ENCODE data around the gene GPR158. TPM values are rescaled to one million over a fixed set of nuclear protein-coding genes. Genes with fewer than 3 reads are reported as not detected.

GPR158 gene
- total RNA-seq, 1 experiment from 2014 or later, result 0.24 TPM

DNA sequence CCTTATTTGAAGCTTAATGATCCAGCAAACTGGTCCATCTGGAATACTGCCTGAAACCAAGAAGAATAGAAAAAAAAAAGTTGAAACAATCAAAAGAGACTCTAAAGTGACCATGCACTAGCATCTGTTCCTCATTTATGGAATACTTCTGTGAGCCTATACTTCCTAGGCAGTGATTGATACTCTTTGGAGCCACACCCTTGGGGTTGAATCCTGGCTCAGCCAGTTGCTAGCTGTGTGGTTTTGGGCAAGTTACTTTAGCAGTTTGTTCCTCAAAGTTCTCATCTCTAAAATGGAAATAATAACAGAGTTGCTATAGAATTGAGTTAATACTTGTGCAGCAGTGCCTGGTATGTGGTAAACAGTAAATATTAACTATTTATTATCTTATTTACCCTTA lies 208.9 kb downstream of the GPR158 start:
- peaks cover 3 to 19% of the 10 kb centered on the region in 2 experiments; a peak in 4 of 5 replicates for H3K9me3 Mint-ChIP-seq
- Histone ChIP-seq H2AK5ac (ENCODE audit: insufficient read length, low read length) (no peak overlapping the region), H3T11ph (ENCODE audit: low read length) (no peak overlapping the region), H3K23ac (ENCODE audit: insufficient read length, low read depth, low read length) (no peak overlapping the region), H3K27ac (ENCODE audit: insufficient read length, low read depth, low read length) (no peak overlapping the region), H3K27me3 (ENCODE audit: insufficient read depth, low read length) (no peaks in the 10 kb centered on the region), H3K18ac (ENCODE audit: insufficient read length, low read depth, low read length) (no peak overlapping the region), H2BK20ac (ENCODE audit: low read depth, low read length, poor library complexity, severe bottlenecking) (no peak overlapping the region), H3K4me2 (ENCODE audit: insufficient read depth, insufficient read length, low read length) (no peak overlapping the region), H3K9me3 (ENCODE audit: control insufficient read depth, low read depth, low read length) (no peaks in the 10 kb centered on the region), H3K23me2 (ENCODE audit: insufficient read length, low read depth, low read length, poor library complexity, severe bottlenecking) (no peaks in the 10 kb centered on the region), H3K56ac (ENCODE audit: insufficient read length, low read depth, low read length) (no peak overlapping the region), H3K79me2 (ENCODE audit: insufficient read depth, low read length) (no peaks in the 10 kb centered on the region), H3K14ac (ENCODE audit: insufficient read depth, low read length) (no peak overlapping the region), H2BK15ac (ENCODE audit: low read depth, low read length) (no peak overlapping the region), H2AFZ (ENCODE audit: low read length) (no peak overlapping the region), H4K5ac (ENCODE audit: insufficient read length, low read depth, low read length) (no peak overlapping the region), H2BK5ac (ENCODE audit: insufficient read length, low read length) (no peak overlapping the region), H4K8ac (replicated peaks; ENCODE audit: insufficient read length, low read depth, low read length) (no peak overlapping the region), H2BK120ac (ENCODE audit: low read depth, low read length, poor library complexity, severe bottlenecking) (no peak overlapping the region), H3K4me1 (ENCODE audit: insufficient read depth, low read length) (no peaks in the 10 kb centered on the region), H4K91ac (ENCODE audit: insufficient read length, low read depth, low read length) (no peak overlapping the region), H3K4ac (ENCODE audit: low read depth, low read length) (no peak overlapping the region), H4K20me1 (ENCODE audit: control insufficient read depth, insufficient read depth, insufficient read length) (no peaks in the 10 kb centered on the region), H3K79me1 (ENCODE audit: insufficient read depth, low read depth, low read length, poor library complexity, severe bottlenecking) (no peaks in the 10 kb centered on the region), H2BK12ac (ENCODE audit: insufficient read length, low read depth, low read length) (no peak overlapping the region), H3K9ac (ENCODE audit: extremely low read depth, insufficient read length, low read length) (no peak overlapping the region)
- H3K36me3 Mint-ChIP-seq (ENCODE audit: insufficient read depth in 1 of 3, low read depth in 3 of 3), result peaks cover 0 to 4% (median 3%) of the 10 kb centered on the region in 3 experiments; a peak in 5 of 7 replicates
- H3K4me3 Mint-ChIP-seq, result no peak overlapping the region; a peak in 1 of 5 replicates
- no peak for TF ChIP-seq CTCF (conservative IDR thresholded peaks at IDR 0.05)
- no peak for DNase-seq
- no peak overlapping the region; a peak in 1 of 7 replicates for H3K27ac Mint-ChIP-seq
- peaks cover 16 to 24% of the 10 kb centered on the region in 2 experiments for H3K4me1 Mint-ChIP-seq
- H3K27me3 Mint-ChIP-seq (ENCODE audit: low read depth), result no peaks in the 10 kb centered on the region
